Activated CD4-positive, alpha-beta memory T cell treated with anti-CD3 and anti-CD28 coated beads, Interleukin-2, amount 10 ng/mL, durations not matched to agents 7 days and 5 days (primary cell): ENCODE data around the gene SEMA3G. TPM values are rescaled to one million over a fixed set of nuclear protein-coding genes. Genes with fewer than 3 reads are reported as not detected.

Experiments
- CTCF ChIA-PET: fragments of 350-600 bp; sonication (Branson Sonifier 250); formaldehyde crosslinking; loops from one replicate; lab custom pipeline; 2021; ENCODE audit warnings: antibody characterized with exemption, inconsistent platforms; lab: Charles Lee
- POLR2A ChIA-PET: fragments of 350-600 bp; sonication (Branson Sonifier 250); formaldehyde crosslinking; loops from one replicate; lab custom pipeline; 2021; ENCODE audit warnings: antibody characterized with exemption; lab: Charles Lee
- DNase-seq: peaks from one replicate; pipeline ENCODE4 v3.0.0-alpha.2; 2020
- H3K27ac Mint-ChIP-seq: one replicate; pipeline ENCODE4 v1.8.0; 2021; ENCODE audit warnings: mild to moderate bottlenecking, mixed read lengths
- H3K27me3 Mint-ChIP-seq: one replicate; pipeline ENCODE4 v1.8.0; 2021; ENCODE audit warnings: mixed read lengths
- H3K36me3 Mint-ChIP-seq: one replicate; pipeline ENCODE4 v1.8.0; 2021; ENCODE audit warnings: low read depth, mixed read lengths
- H3K4me1 Mint-ChIP-seq: one replicate; pipeline ENCODE4 v1.8.0; 2021; ENCODE audit warnings: mixed read lengths
- H3K4me3 Mint-ChIP-seq: one replicate; pipeline ENCODE4 v1.8.0; 2021; ENCODE audit warnings: mild to moderate bottlenecking, mixed read lengths
- H3K9me3 Mint-ChIP-seq: one replicate; pipeline ENCODE4 v1.8.0; 2021; ENCODE audit warnings: mixed read lengths
- total RNA-seq, 2 experiments: library from RNA; stranded (reverse); gene quantifications; one replicate each; pipeline ENCODE4 v1.2.3, GENCODE V29; 2021

SEMA3G gene
- total RNA-seq, 2 experiments from 2014 or later: 0.18 to 0.20 TPM

DNA sequence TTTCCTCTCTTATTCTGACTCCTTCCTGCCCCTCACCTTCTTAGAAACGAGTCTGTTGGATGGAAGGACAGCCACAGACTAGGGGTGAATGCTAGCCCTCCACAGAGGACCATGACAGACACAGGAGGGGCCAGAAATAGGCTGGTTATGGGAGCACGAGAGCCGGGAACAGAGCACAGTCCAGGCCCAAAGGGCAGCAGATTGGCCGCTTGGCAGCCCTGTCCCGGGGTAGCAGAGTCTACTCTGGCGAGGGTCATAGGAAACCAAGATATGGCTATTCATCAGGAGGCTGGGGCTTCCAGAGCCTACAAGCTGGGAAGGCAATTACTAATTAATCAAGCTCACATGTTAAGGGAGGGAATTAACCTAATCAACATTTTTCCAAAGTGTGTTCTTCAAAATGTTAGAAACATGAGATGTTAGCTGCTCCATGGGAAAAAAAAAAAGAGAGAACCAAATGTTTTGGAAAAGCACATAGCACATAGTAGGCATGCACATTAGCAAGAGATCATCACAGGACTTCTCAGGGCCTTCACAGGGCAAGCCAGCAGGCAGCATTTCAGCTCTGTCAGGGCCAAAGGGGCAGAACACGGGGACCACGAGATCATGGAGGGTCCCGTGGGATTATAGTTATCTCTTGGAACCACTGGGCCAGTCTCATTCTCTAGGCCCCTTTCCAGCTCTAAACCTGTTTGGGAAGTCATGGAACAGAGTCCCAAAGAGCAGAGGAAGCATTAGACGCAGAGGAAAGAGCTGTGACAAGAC, 13.3 kb downstream of the SEMA3G start:
- ChIA-PET POLR2A (interaction anchor here (1.4 to 1.7 kb wide), 2 partner anchors 14 to 16 kb away, joined by 3 to 7 read pairs; no protein-coding TSS in a partner anchor), CTCF (interaction anchor here (2.3 to 12.0 kb wide), 2 partner anchors 17 to 20 kb away, joined by 7 to 151 read pairs; partner anchors contain the start of gene SEMA3G)
- DNase-seq: no peak
- Mint-ChIP-seq H3K27me3 (peaks cover 6% of the 10 kb centered on the region), H3K4me1 (peaks cover 24% of the 10 kb centered on the region), H3K36me3 (no peaks in the 10 kb centered on the region), H3K27ac (no peak overlapping the region), H3K9me3 (no peaks in the 10 kb centered on the region), H3K4me3 (no peak overlapping the region)

DNA sequence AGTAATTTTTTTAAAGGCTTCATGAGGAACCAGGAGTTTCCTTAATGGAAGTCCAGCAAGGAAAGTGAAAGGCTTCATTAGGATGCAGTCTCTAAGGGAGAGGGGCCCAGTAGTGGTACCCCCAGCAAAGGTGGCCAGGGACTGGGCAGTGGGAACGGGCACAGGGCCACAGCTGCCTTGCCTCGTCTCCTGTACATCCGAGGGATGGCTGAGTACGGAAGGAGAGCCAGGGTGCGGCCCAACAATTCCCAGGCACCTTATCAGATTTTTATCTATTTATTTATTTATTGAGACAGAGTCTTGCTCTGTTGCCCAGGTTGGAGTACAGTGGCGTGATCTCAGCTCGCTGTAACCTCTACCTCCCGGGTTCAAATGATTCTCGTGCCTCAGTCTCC, 14.5 kb downstream of the SEMA3G start:
- Mint-ChIP-seq H3K4me1 (peaks cover 24% of the 10 kb centered on the region), H3K4me3 (no peak overlapping the region), H3K27me3 (peaks cover 9% of the 10 kb centered on the region), H3K36me3 (no peaks in the 10 kb centered on the region), H3K27ac (no peak overlapping the region), H3K9me3 (no peaks in the 10 kb centered on the region)
- no peak for DNase-seq
- ChIA-PET POLR2A (no interaction called here), CTCF (interaction anchor here (2.3 to 12.0 kb wide), 2 partner anchors 18 kb away, joined by 7 to 151 read pairs; partner anchors contain the start of gene SEMA3G)

- ChIA-PET POLR2A (interaction anchor here (1.7 kb wide), 1 partner anchor 19 kb away, joined by 3 read pairs; no protein-coding TSS in a partner anchor), CTCF (interaction anchor here (1.0 to 12.0 kb wide), 4 partner anchors 10 to 428 kb away, joined by 3 to 151 read pairs (median 6); partner anchors contain the start of gene SEMA3G)
- Mint-ChIP-seq H3K36me3 (no peaks in the 10 kb centered on the region), H3K4me1 (peaks cover 24% of the 10 kb centered on the region), H3K4me3 (no peak overlapping the region), H3K27me3 (peaks cover 9% of the 10 kb centered on the region), H3K9me3 (no peaks in the 10 kb centered on the region), H3K27ac (no peak overlapping the region)
- DNase-seq: no peak
Measured at GRCh38 chr3:52429779-52430415, 15.0 kb downstream of the SEMA3G start.

GRCh38 chr3:52429031-52429430, 15.9 kb downstream of the SEMA3G start:
- H3K27ac Mint-ChIP-seq: no peak overlapping the region
- no peak overlapping the region for H3K4me3 Mint-ChIP-seq
- H3K36me3 Mint-ChIP-seq: no peaks in the 10 kb centered on the region
- DNase-seq: no peak
- POLR2A ChIA-PET: interaction anchor here (0.8 to 1.7 kb wide), 2 partner anchors 17 to 20 kb away, joined by 3 to 4 read pairs; partner anchors contain the start of gene SEMA3G
- no peaks in the 10 kb centered on the region for H3K9me3 Mint-ChIP-seq
- peaks cover 21% of the 10 kb centered on the region for H3K4me1 Mint-ChIP-seq
- peaks cover 7% of the 10 kb centered on the region for H3K27me3 Mint-ChIP-seq
- CTCF ChIA-PET: interaction anchor here (1.0 to 12.0 kb wide), 9 partner anchors 8 to 428 kb away, joined by 3 to 151 read pairs (median 3); partner anchors contain the start of gene SEMA3G

- peaks cover 16% of the 10 kb centered on the region for H3K4me1 Mint-ChIP-seq
- no peaks in the 10 kb centered on the region for H3K9me3 Mint-ChIP-seq
- peak; percentile 44 for DNase-seq
- H3K4me3 Mint-ChIP-seq: no peak overlapping the region
- CTCF ChIA-PET: interaction anchor here (0.6 to 12.0 kb wide), 15 partner anchors 9 to 427 kb away, joined by 3 to 151 read pairs (median 3); partner anchors contain the start of gene SEMA3G
- POLR2A ChIA-PET: interaction anchor here (0.8 to 1.7 kb wide), 3 partner anchors 18 to 108 kb away, joined by 3 to 4 read pairs (median 3); partner anchors contain the start of gene SEMA3G
- H3K27ac Mint-ChIP-seq: no peak overlapping the region
- no peaks in the 10 kb centered on the region for H3K36me3 Mint-ChIP-seq
- peaks cover 6% of the 10 kb centered on the region for H3K27me3 Mint-ChIP-seq
Measured at GRCh38 chr3:52428151-52429005, 16.5 kb downstream of the SEMA3G start.

DNA sequence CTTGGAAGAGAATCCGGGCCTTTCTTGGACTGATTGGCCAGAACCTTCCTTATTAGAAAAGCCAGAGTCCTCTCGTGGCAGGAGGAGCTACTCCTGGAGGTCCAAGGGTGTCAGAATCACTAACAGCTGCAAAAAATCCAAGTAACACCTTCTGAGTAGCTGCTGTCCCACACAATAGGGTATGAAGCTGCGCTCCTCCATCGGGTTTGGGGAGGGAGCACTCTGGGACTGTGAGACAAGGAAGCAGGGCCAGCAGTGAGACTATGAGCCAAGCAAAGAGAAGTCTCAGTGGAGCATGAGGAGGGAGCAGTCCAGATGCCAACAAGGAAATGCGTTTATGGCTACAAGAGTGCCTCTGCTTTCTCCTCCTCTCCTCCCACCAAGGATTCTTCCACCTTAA, 21.7 kb downstream of the SEMA3G start:
- peaks cover 2% of the 10 kb centered on the region for H3K36me3 Mint-ChIP-seq
- DNase-seq: no peak
- H3K27ac Mint-ChIP-seq: no peak overlapping the region
- no peaks in the 10 kb centered on the region for H3K4me1 Mint-ChIP-seq
- H3K9me3 Mint-ChIP-seq: no peaks in the 10 kb centered on the region
- ChIA-PET CTCF (interaction anchor here (1.2 kb wide), 1 partner anchor 11 kb away, joined by 4 read pairs; no protein-coding TSS in a partner anchor), POLR2A (no interaction called here)
- H3K27me3 Mint-ChIP-seq: peaks cover 6% of the 10 kb centered on the region
- no peak overlapping the region for H3K4me3 Mint-ChIP-seq

DNA sequence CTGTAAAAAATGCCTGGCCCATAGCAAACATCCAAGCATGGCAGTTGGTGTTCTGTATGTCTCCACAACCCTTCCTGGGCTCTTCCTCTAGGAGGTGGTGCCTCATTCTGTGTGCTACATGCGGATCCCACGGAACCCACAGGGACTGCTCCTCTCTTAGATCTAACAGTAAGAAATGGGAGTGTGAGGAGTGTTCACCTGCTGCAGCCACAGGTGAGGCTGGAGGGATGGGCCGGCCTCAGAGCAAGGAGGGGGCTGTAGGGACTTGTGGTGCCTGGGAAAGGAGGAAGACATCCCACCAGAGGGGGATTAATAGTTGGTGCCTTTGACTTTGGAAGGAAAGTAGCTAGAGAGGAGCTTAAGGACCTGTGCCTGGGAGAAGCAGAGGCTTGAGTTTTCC, 22.2 kb downstream of the SEMA3G start:
- H3K4me3 Mint-ChIP-seq: no peak overlapping the region
- H3K27me3 Mint-ChIP-seq: peaks cover 3% of the 10 kb centered on the region
- CTCF ChIA-PET: interaction anchor here (1.2 kb wide), 1 partner anchor 10 kb away, joined by 4 read pairs; no protein-coding TSS in a partner anchor
- no peak for DNase-seq
- peaks cover 3% of the 10 kb centered on the region for H3K36me3 Mint-ChIP-seq
- POLR2A ChIA-PET: no interaction called here
- no peak overlapping the region for H3K27ac Mint-ChIP-seq
- no peaks in the 10 kb centered on the region for H3K9me3 Mint-ChIP-seq
- no peaks in the 10 kb centered on the region for H3K4me1 Mint-ChIP-seq

GRCh38 chr3:52420388-52420787, 24.5 kb downstream of the SEMA3G start:
- DNase-seq: no peak
- Mint-ChIP-seq H3K36me3 (peaks cover 8% of the 10 kb centered on the region), H3K4me3 (no peak overlapping the region), H3K9me3 (no peaks in the 10 kb centered on the region), H3K27ac (no peak overlapping the region), H3K27me3 (no peaks in the 10 kb centered on the region), H3K4me1 (peaks cover 2% of the 10 kb centered on the region)
- CTCF ChIA-PET: interaction anchor here (0.6 to 2.0 kb wide), 4 partner anchors 8 to 66 kb away, joined by 3 to 6 read pairs (median 4); no protein-coding TSS in a partner anchor
- POLR2A ChIA-PET: interaction anchor here (1.1 to 1.6 kb wide), 2 partner anchors 8 to 12 kb away, joined by 3 to 5 read pairs; no protein-coding TSS in a partner anchor

- Mint-ChIP-seq H3K27ac (no peak overlapping the region), H3K36me3 (peaks cover 25% of the 10 kb centered on the region), H3K4me1 (peaks cover 29% of the 10 kb centered on the region), H3K4me3 (no peak overlapping the region), H3K27me3 (no peaks in the 10 kb centered on the region), H3K9me3 (no peaks in the 10 kb centered on the region)
- ChIA-PET CTCF (interaction anchor here (0.9 to 1.4 kb wide), 3 partner anchors 12 to 33 kb away, joined by 3 to 4 read pairs (median 3); no protein-coding TSS in a partner anchor), POLR2A (interaction anchor here (0.6 kb wide), 1 partner anchor 77 kb away, joined by 4 read pairs; no protein-coding TSS in a partner anchor)
- DNase-seq: no peak
Measured at GRCh38 chr3:52415800-52416199, 29.1 kb downstream of the SEMA3G start.

DNA sequence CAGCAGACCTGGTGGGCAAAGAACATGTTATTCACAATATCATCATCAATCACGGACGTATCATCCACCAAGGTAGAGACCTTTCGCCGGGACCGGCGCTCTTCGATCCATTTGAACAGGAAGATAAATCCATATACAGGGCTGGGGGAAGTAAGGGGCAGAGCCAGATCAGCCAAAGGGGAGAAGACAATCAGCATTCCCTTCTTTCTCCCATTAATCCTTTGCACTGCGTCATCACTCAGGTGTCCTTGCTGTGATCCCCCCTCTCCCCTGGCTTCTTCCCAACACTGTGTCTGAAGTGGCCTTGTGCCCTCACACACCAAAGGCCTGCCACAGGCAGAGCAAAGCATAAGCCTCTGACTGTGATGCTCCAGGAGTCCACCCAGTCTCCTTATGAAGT, 36.4 kb downstream of the SEMA3G start:
- no peaks in the 10 kb centered on the region for H3K27me3 Mint-ChIP-seq
- peak overlapping the region; percentile 86 for H3K27ac Mint-ChIP-seq
- DNase-seq: no peak
- H3K4me1 Mint-ChIP-seq: peaks cover 44% of the 10 kb centered on the region
- ChIA-PET POLR2A (interaction anchor here (1.0 kb wide), 1 partner anchor 11 kb away, joined by 3 read pairs; no protein-coding TSS in a partner anchor), CTCF (no interaction called here)
- peak overlapping the region; percentile 88 for H3K4me3 Mint-ChIP-seq
- H3K9me3 Mint-ChIP-seq: no peaks in the 10 kb centered on the region
- H3K36me3 Mint-ChIP-seq: peaks cover 52% of the 10 kb centered on the region

- no peak for DNase-seq
- Mint-ChIP-seq H3K27ac (no peak overlapping the region), H3K4me1 (peaks cover 39% of the 10 kb centered on the region), H3K36me3 (peaks cover 57% of the 10 kb centered on the region), H3K27me3 (no peaks in the 10 kb centered on the region), H3K9me3 (no peaks in the 10 kb centered on the region), H3K4me3 (peak overlapping the region; percentile 88)
- CTCF ChIA-PET: no interaction called here
- POLR2A ChIA-PET: interaction anchor here (1.0 kb wide), 1 partner anchor 10 kb away, joined by 3 read pairs; no protein-coding TSS in a partner anchor
Measured at GRCh38 chr3:52407779-52408178, 37.1 kb downstream of the SEMA3G start.
